Keratinocyte (primary cell): ENCODE measurements around the gene DAPK2. TPM values are rescaled to one million over a fixed set of nuclear protein-coding genes. Genes with fewer than 3 reads are reported as not detected.

Experiments
- DNase-seq: peaks from one replicate; pipeline ENCODE4 v3.0.0-alpha.2; 2011; ENCODE audit warnings: low read depth, missing footprints, low spot score
- FAIRE-seq: peaks from 2 replicates; lab custom pipeline; 2011; peaks lifted over from hg19 to GRCh38; lab: Jason Lieb, UNC
- H2AFZ ChIP-seq: 2 replicates; pipeline ENCODE4 v1.6.0; 2012; ENCODE audit warnings: low read length, control low read depth, inconsistent platforms; ENCODE audit not compliant: control insufficient read depth
- H3K27ac ChIP-seq: 2 replicates; pipeline ENCODE4 v1.5.1; 2011; ENCODE audit warnings: low read length; ENCODE audit not compliant: control insufficient read depth, insufficient read depth
- H3K27me3 ChIP-seq: 3 replicates; pipeline ENCODE4 v1.6.0; 2011; ENCODE audit warnings: low read length; ENCODE audit not compliant: control insufficient read depth, insufficient read depth; ENCODE audit errors: extremely low read depth
- H3K36me3 ChIP-seq, 2 experiments: 2 replicates in 1 of 2; 3 replicates in 1 of 2; pipeline ENCODE4 v1.5.1; 2011; ENCODE audit warnings: low read length in 2 of 2, mild to moderate bottlenecking in 1 of 2; ENCODE audit not compliant: control insufficient read depth in 2 of 2, insufficient read depth in 2 of 2; ENCODE audit errors: extremely low read depth in 1 of 2
- H3K4me1 ChIP-seq: 3 replicates; pipeline ENCODE4 v1.5.1; 2011; ENCODE audit warnings: low read length; ENCODE audit not compliant: control insufficient read depth, insufficient read depth; ENCODE audit errors: extremely low read depth
- H3K4me2 ChIP-seq: 3 replicates; pipeline ENCODE4 v1.6.0; 2011; ENCODE audit warnings: low read depth, low read length; ENCODE audit not compliant: control insufficient read depth, insufficient read depth; ENCODE audit errors: extremely low read depth
- H3K4me3 ChIP-seq, 3 experiments: fragments of 200-600 bp in 1 of 3; sonication (generic) in 1 of 3; 2 replicates in 2 of 3; 3 replicates in 1 of 3; pipeline ENCODE4 v1.5.1; 2011 to 2016; ENCODE audit warnings: low read length in 3 of 3, mild to moderate bottlenecking in 3 of 3, control low read depth in 2 of 3, inconsistent platforms in 1 of 3, low read depth in 1 of 3, mixed read lengths in 1 of 3, mixed run types in 1 of 3, moderate library complexity in 1 of 3; ENCODE audit not compliant: control insufficient read depth in 2 of 3, insufficient read depth in 2 of 3; ENCODE audit errors: extremely low read depth in 1 of 3
- H3K79me2 ChIP-seq: 2 replicates; pipeline ENCODE4 v1.6.0; 2012; ENCODE audit warnings: low read length; ENCODE audit not compliant: control insufficient read depth, insufficient read depth
- H3K9ac ChIP-seq: 3 replicates; pipeline ENCODE4 v1.6.0; 2011; ENCODE audit warnings: low read length; ENCODE audit not compliant: control insufficient read depth, insufficient read depth; ENCODE audit errors: extremely low read depth
- H3K9me1 ChIP-seq: 3 replicates; pipeline ENCODE4 v1.6.0; 2011; ENCODE audit warnings: low read length; ENCODE audit not compliant: control insufficient read depth, insufficient read depth; ENCODE audit errors: extremely low read depth
- H3K9me3 ChIP-seq: 2 replicates; pipeline ENCODE4 v1.5.1; 2012; ENCODE audit warnings: low read depth, low read length; ENCODE audit not compliant: control insufficient read depth
- H4K20me1 ChIP-seq: 3 replicates; pipeline ENCODE4 v1.6.0; 2011; ENCODE audit warnings: low read length; ENCODE audit not compliant: control insufficient read depth, insufficient read depth; ENCODE audit errors: extremely low read depth
- EZH2 ChIP-seq: IDR thresholded peaks from one replicate; pipeline ENCODE4 v1.6.1; 2012; ENCODE audit warnings: inconsistent platforms, mild to moderate bottlenecking, low read length, moderate library complexity
- dilution Hi-C: fragments of 300-500 bp; cut with MboI; formaldehyde crosslinking; loops from one replicate; pipeline ENCODE4 v1.7.0; 2020; ENCODE audit warnings: low sequenced_read_pairs; ENCODE audit not compliant: extremely low pct_ligation_motif_present
- polyA plus RNA-seq, 5 experiments: library from polyadenylated mRNA; depleted of rRNA in 3 of 5; stranded (reverse) in 3 of 5; stranded (forward) in 1 of 5; unstranded in 1 of 5; fragments of >200 nt; gene quantifications; 1 replicate in 1 of 5; 2 replicates in 3 of 5; 3 replicates in 1 of 5; pipeline versions ENCODE4 v1.2.1 to v1.2.3, GENCODE V29; 2011 to 2012; ENCODE audit warnings: missing spikeins in 2 of 5, low read depth in 1 of 5, low replicate concordance in 1 of 5
- TF ChIP-seq, protein P1 (sequence below), 3 experiments: IDR thresholded peaks in 1 of 3; conservative IDR thresholded peaks in 1 of 3; optimal IDR thresholded peaks in 1 of 3; 2 replicates in 2 of 3; 3 replicates in 1 of 3; pipeline versions ENCODE3 to v1.5.1; 2011; ENCODE audit warnings: low read length in 3 of 3, mild to moderate bottlenecking in 3 of 3, moderate library complexity in 2 of 3, control low read depth in 1 of 3, inconsistent platforms in 1 of 3; ENCODE audit not compliant: insufficient read depth in 2 of 3; ENCODE audit errors: extremely low read depth in 1 of 3

Gene DAPK2
- polyA plus RNA-seq, 1 donor (not counting 4 experiments of a cell fraction or from before 2014, with no cell fraction given), result 1.4 TPM

DNA sequence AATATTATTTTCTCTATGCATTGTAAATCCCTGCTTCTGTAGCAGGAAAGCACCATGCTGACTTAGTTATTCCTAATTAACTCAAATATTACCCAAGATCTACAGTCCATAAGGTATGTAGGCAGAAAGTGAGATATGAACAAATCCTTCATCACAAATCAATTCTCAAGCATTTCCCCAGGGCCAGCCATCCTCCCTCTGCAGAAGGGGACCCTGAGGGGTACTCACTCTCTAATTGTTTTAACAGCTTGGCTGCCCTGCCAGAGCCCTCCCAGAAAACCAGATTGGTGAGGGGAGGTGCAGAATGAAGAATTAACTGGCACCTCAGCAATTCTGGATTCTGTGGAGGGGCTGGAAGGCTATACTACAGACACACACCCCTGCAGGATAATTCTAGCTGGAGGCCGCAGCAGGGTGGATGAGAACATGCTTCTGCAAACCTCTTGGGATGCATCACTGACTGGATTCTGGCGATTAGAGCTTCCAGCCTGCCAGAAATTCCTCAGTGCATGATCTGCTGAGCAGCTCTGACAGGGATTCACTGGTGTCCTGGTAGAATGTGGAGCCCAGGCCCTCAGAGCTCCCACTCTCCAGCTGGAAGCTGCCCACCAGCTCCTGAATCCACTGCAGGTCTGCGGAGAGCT lies 123.9 kb downstream of the DAPK2 start:
- Histone ChIP-seq H3K27me3 (no peaks in the 10 kb centered on the region), H3K79me2 (no peaks in the 10 kb centered on the region), H3K4me3 (no peak overlapping the region), H3K9ac (no peak overlapping the region), H3K27ac (no peak overlapping the region), H4K20me1 (no peaks in the 10 kb centered on the region), H3K36me3 (no peaks in the 10 kb centered on the region), H3K9me1 (no peaks in the 10 kb centered on the region), H3K4me1 (no peaks in the 10 kb centered on the region), H3K4me2 (no peak overlapping the region), H3K9me3 (no peaks in the 10 kb centered on the region), H2AFZ (no peak overlapping the region)
- no peak for TF ChIP-seq EZH2
- dilution Hi-C loops, result no loop called here
- DNase-seq (no peak), FAIRE-seq (no peak)

DNA sequence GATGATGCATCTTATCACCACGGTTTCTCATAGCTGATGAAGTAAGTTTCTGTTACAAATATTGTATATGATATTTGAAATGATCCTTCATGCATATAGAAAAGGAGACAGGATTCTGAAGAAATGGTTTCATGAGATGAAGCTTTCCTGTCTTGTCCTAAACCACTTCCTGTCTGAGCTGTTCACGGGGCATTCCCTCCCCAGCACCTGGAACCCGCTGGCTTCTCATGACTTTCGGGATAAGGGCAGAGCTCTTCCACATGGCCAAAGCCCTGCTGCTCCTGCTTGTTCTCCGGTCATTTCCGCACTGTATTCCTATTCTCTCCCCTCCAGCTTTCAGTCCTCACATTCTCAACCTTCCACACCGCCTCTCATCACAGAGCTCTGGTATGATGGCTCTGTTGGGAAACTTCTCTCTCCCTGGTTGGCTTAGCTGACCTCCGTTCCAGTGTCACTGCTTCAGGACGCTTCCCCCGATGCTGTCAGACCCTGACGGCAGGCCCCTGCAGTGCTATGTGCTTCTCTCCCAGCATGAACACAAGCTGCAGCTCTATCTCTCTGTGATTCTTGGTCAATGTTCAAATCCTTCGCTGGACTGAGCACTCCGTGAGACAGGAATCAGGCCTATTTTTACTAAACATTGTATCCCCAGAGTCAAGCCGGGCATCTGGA lies 125.6 kb downstream of the DAPK2 start:
- no peaks in the 10 kb centered on the region for H3K36me3 ChIP-seq
- no peak overlapping the region for H3K4me2 ChIP-seq
- DNase-seq (no peak), FAIRE-seq (no peak)
- no peaks in the 10 kb centered on the region for H3K79me2 ChIP-seq
- no peak overlapping the region for H3K9ac ChIP-seq
- H3K9me1 ChIP-seq, result no peaks in the 10 kb centered on the region
- H3K4me3 ChIP-seq, result no peak overlapping the region
- H3K9me3 ChIP-seq, result no peaks in the 10 kb centered on the region
- H3K27ac ChIP-seq, result no peak overlapping the region
- H4K20me1 ChIP-seq, result no peaks in the 10 kb centered on the region
- dilution Hi-C loops, result no loop called here
- H3K27me3 ChIP-seq, result no peaks in the 10 kb centered on the region
- H3K4me1 ChIP-seq, result peaks cover 7% of the 10 kb centered on the region
- TF ChIP-seq EZH2, result no peak
- TF ChIP-seq, protein P1, sequence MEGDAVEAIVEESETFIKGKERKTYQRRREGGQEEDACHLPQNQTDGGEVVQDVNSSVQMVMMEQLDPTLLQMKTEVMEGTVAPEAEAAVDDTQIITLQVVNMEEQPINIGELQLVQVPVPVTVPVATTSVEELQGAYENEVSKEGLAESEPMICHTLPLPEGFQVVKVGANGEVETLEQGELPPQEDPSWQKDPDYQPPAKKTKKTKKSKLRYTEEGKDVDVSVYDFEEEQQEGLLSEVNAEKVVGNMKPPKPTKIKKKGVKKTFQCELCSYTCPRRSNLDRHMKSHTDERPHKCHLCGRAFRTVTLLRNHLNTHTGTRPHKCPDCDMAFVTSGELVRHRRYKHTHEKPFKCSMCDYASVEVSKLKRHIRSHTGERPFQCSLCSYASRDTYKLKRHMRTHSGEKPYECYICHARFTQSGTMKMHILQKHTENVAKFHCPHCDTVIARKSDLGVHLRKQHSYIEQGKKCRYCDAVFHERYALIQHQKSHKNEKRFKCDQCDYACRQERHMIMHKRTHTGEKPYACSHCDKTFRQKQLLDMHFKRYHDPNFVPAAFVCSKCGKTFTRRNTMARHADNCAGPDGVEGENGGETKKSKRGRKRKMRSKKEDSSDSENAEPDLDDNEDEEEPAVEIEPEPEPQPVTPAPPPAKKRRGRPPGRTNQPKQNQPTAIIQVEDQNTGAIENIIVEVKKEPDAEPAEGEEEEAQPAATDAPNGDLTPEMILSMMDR (optimal IDR thresholded peaks at IDR 0.05 in 1 of 3, IDR thresholded peaks at IDR 0.05 in 1 of 3, conservative IDR thresholded peaks at IDR 0.05 in 1 of 3; ENCODE audit: extremely low read depth in 1 of 3, insufficient read depth in 2 of 3, low read length in 3 of 3), result no peak
- H2AFZ ChIP-seq, result no peak overlapping the region
